BLaER1 (cell line): ENCODE results near the gene ISY1.
A peak's percentile ranks its signal among the peaks of the same experiment; 100 is the strongest.
"Not testable (repeated sequence)": the region's sequence is repeated elsewhere in the genome, so short reads cannot be mapped to it uniquely, and the experiment has no call there.

Experiments
- H3K27ac ChIP-seq: shearing (Covaris generic); formaldehyde crosslinking; 2 replicates; pipeline ENCODE4 v1.8.1; 2022
- H3K27me3 ChIP-seq: shearing (Covaris generic); formaldehyde crosslinking; 2 replicates; pipeline ENCODE4 v1.8.1; 2022
- H3K36me3 ChIP-seq: shearing (Covaris generic); formaldehyde crosslinking; 2 replicates; pipeline ENCODE4 v1.8.1; 2022
- H3K4me1 ChIP-seq: shearing (Covaris generic); formaldehyde crosslinking; 2 replicates; pipeline ENCODE4 v1.8.1; 2022
- H3K4me2 ChIP-seq: shearing (Covaris generic); formaldehyde crosslinking; 2 replicates; pipeline ENCODE4 v1.8.1; 2022
- H3K4me3 ChIP-seq: shearing (Covaris generic); formaldehyde crosslinking; 2 replicates; pipeline ENCODE4 v1.8.1; 2022
- H3K9ac ChIP-seq: shearing (Covaris generic); formaldehyde crosslinking; 2 replicates; pipeline ENCODE4 v1.8.1; 2022
- H3K9me3 ChIP-seq: shearing (Covaris generic); formaldehyde crosslinking; 2 replicates; pipeline ENCODE4 v1.8.1; 2022
- H4K20me1 ChIP-seq: shearing (Covaris generic); formaldehyde crosslinking; 2 replicates; pipeline ENCODE4 v1.8.1; 2022
- Cebpa-rat ChIP-seq: shearing (Covaris generic); IDR thresholded peaks from 2 replicates; pipeline ENCODE4 v1.8.1; 2022

The ISY1 gene

GRCh38 chr3:129185783-129186182, 24.9 kb upstream of the ISY1 start:
- TF ChIP-seq Cebpa-rat: no peak
- no peak overlapping the region for H3K27ac ChIP-seq
- peaks cover 23% of the 10 kb centered on the region for H4K20me1 ChIP-seq
- no peaks in the 10 kb centered on the region for H3K9me3 ChIP-seq
- no peak overlapping the region for H3K4me2 ChIP-seq
- peaks cover 2% of the 10 kb centered on the region; the same call in 1 of the 2 replicates for H3K36me3 ChIP-seq
- H3K4me1 ChIP-seq: peaks cover 28% of the 10 kb centered on the region
- H3K27me3 ChIP-seq: no peaks in the 10 kb centered on the region
- H3K4me3 ChIP-seq: no peak overlapping the region
- H3K9ac ChIP-seq: no peak overlapping the region

GRCh38 chr3:129184784-129185542, 24.1 kb upstream of the ISY1 start:
- peak overlapping the region; percentile 90 for H3K4me3 ChIP-seq
- H3K4me2 ChIP-seq: peak overlapping the region; percentile 90
- H3K9me3 ChIP-seq, H3K27me3 ChIP-seq, H3K36me3 ChIP-seq: not testable (repeated sequence)
- H3K27ac ChIP-seq: peak overlapping the region; percentile 100
- peak overlapping the region; percentile 100 for H3K9ac ChIP-seq
- peaks cover 36% of the 10 kb centered on the region for H3K4me1 ChIP-seq
- H4K20me1 ChIP-seq: peaks cover 32% of the 10 kb centered on the region

- no peaks in the 10 kb centered on the region for H3K9me3 ChIP-seq
- no peak for TF ChIP-seq Cebpa-rat
- peak overlapping the region; percentile 100 for H3K9ac ChIP-seq
- H3K4me3 ChIP-seq: peak overlapping the region; percentile 90
- peaks cover 16% of the 10 kb centered on the region for H3K36me3 ChIP-seq
- H3K27me3 ChIP-seq: no peaks in the 10 kb centered on the region
- peak overlapping the region; percentile 90 for H3K4me2 ChIP-seq
- H3K27ac ChIP-seq: peak overlapping the region; percentile 100
- H4K20me1 ChIP-seq: peaks cover 38% of the 10 kb centered on the region
- H3K4me1 ChIP-seq: peaks cover 43% of the 10 kb centered on the region
These were observed 23.5 kb upstream of the ISY1 start for GRCh38 chr3:129184396-129184657.

GRCh38 chr3:129183569-129184395, 22.9 kb upstream of the ISY1 start, which contains the start of gene CNBP:
Gene CNBP (minus strand): TSS chr3:129183896. CDS start chr3:129171757, 12,139 bp downstream.
- no peak for TF ChIP-seq Cebpa-rat
- H3K9me3 ChIP-seq: no peaks in the 10 kb centered on the region
- H3K4me3 ChIP-seq: peak within 1 kb of the TSS; percentile 90
- H3K36me3 ChIP-seq: peaks cover 21% of the 10 kb centered on the region
- peaks cover 48% of the 10 kb centered on the region for H3K4me1 ChIP-seq
- H3K27ac ChIP-seq: peak within 1 kb of the TSS; percentile 100
- peak within 1 kb of the TSS; percentile 100 for H3K9ac ChIP-seq
- peaks cover 43% of the 10 kb centered on the region for H4K20me1 ChIP-seq
- H3K4me2 ChIP-seq: peak within 1 kb of the TSS; percentile 93
- no peaks in the 10 kb centered on the region for H3K27me3 ChIP-seq

- no peak for TF ChIP-seq Cebpa-rat
- H3K4me3 ChIP-seq: peak overlapping the region; percentile 90
- H3K4me2 ChIP-seq: peak overlapping the region; percentile 93
- H3K36me3 ChIP-seq: peaks cover 33% of the 10 kb centered on the region
- peaks cover 55% of the 10 kb centered on the region for H4K20me1 ChIP-seq
- H3K27me3 ChIP-seq: no peaks in the 10 kb centered on the region
- no peaks in the 10 kb centered on the region for H3K9me3 ChIP-seq
- H3K9ac ChIP-seq: peak overlapping the region; percentile 100
- H3K27ac ChIP-seq: peak overlapping the region; percentile 100
- H3K4me1 ChIP-seq: peaks cover 54% of the 10 kb centered on the region
These were observed 21.7 kb upstream of the ISY1 start for GRCh38 chr3:129182390-129183185.

GRCh38 chr3:129181819-129182218, 21.0 kb upstream of the ISY1 start:
- Histone ChIP-seq H3K9ac (peak overlapping the region; percentile 100), H4K20me1 (peaks cover 63% of the 10 kb centered on the region), H3K4me2 (peak overlapping the region; percentile 93), H3K27me3 (no peaks in the 10 kb centered on the region), H3K4me3 (peak overlapping the region; percentile 90), H3K9me3 (no peaks in the 10 kb centered on the region), H3K4me1 (peaks cover 58% of the 10 kb centered on the region), H3K27ac (peak overlapping the region; percentile 100), H3K36me3 (peaks cover 41% of the 10 kb centered on the region)
- TF ChIP-seq Cebpa-rat: no peak

GRCh38 chr3:129180461-129180860, 19.6 kb upstream of the ISY1 start:
- no peaks in the 10 kb centered on the region for H3K27me3 ChIP-seq
- H3K4me3 ChIP-seq: no peak overlapping the region
- H3K4me1 ChIP-seq: peaks cover 57% of the 10 kb centered on the region
- peaks cover 54% of the 10 kb centered on the region for H3K36me3 ChIP-seq
- H3K9ac ChIP-seq: peak overlapping the region; percentile 100; the same call in 1 of the 2 replicates
- no peak for TF ChIP-seq Cebpa-rat
- no peaks in the 10 kb centered on the region for H3K9me3 ChIP-seq
- peaks cover 77% of the 10 kb centered on the region for H4K20me1 ChIP-seq
- H3K4me2 ChIP-seq: peak overlapping the region; percentile 93
- H3K27ac ChIP-seq: no peak overlapping the region

GRCh38 chr3:129176051-129176450, 15.2 kb upstream of the ISY1 start:
- Histone ChIP-seq H3K4me3 (no peak overlapping the region), H3K27ac (no peak overlapping the region), H4K20me1 (peaks cover 100% of the 10 kb centered on the region), H3K4me1 (peaks cover 50% of the 10 kb centered on the region), H3K36me3 (peaks cover 93% of the 10 kb centered on the region), H3K4me2 (no peak overlapping the region), H3K27me3 (no peaks in the 10 kb centered on the region), H3K9me3 (no peaks in the 10 kb centered on the region), H3K9ac (no peak overlapping the region)
- no peak for TF ChIP-seq Cebpa-rat

GRCh38 chr3:129173725-129174124, 12.9 kb upstream of the ISY1 start:
- Histone ChIP-seq H3K36me3 (peaks cover 94% of the 10 kb centered on the region), H4K20me1 (peaks cover 100% of the 10 kb centered on the region), H3K9me3 (no peaks in the 10 kb centered on the region), H3K27ac (no peak overlapping the region), H3K4me1 (peaks cover 27% of the 10 kb centered on the region), H3K4me2 (no peak overlapping the region), H3K9ac (no peak overlapping the region), H3K27me3 (no peaks in the 10 kb centered on the region), H3K4me3 (no peak overlapping the region)
- no peak for TF ChIP-seq Cebpa-rat

GRCh38 chr3:129173206-129173605, 12.3 kb upstream of the ISY1 start:
- Histone ChIP-seq H3K36me3 (peaks cover 94% of the 10 kb centered on the region), H4K20me1 (peaks cover 100% of the 10 kb centered on the region)

More at GRCh38 chr3:129173206-129173605, 12.3 kb upstream of the ISY1 start:
- Histone ChIP-seq H3K27me3 (no peaks in the 10 kb centered on the region), H3K9me3 (no peaks in the 10 kb centered on the region), H3K9ac (no peak overlapping the region), H3K4me2 (no peak overlapping the region), H3K4me1 (peaks cover 21% of the 10 kb centered on the region), H3K27ac (no peak overlapping the region), H3K4me3 (no peak overlapping the region)
- no peak for TF ChIP-seq Cebpa-rat
